ENCODE measurements around the gene GOSR1. TPM values are rescaled to one million over a fixed set of nuclear protein-coding genes. Genes with fewer than 3 reads are reported as not detected.

Gene GOSR1
- total RNA-seq = 30.9 and 33.7 TPM in 2 replicates

GRCh38 chr17:30477083-30477773 is at the start of gene GOSR1:
Gene GOSR1, plus strand, starts transcription at chr17:30477408. Its CDS starts 26 bp downstream, at chr17:30477434.

Other genes starting within 250 kb of the GOSR1 start
- 0.13 TPM in 1 of 2 replicates, not detected in the other for gene SLC6A4, start 241.7 kb upstream of the GOSR1 start, total RNA-seq
- 62.2 and 75.1 TPM in 2 replicates for gene BLMH, start 185.5 kb upstream of the GOSR1 start, total RNA-seq
- gene TMIGD1, start 143.4 kb upstream of the GOSR1 start, total RNA-seq = not detected in 2 replicates
- 158 and 161 TPM in 2 replicates for gene CPD, start 98.5 kb upstream of the GOSR1 start, total RNA-seq